Measurements from ENCODE around the gene RUFY2. TPM values are rescaled to one million over a fixed set of nuclear protein-coding genes. Genes with fewer than 3 reads are reported as not detected.
"Not testable (repeated sequence)": the region's sequence is repeated elsewhere in the genome, so short reads cannot be mapped to it uniquely, and the experiment has no call there.

Gene RUFY2, protein sequence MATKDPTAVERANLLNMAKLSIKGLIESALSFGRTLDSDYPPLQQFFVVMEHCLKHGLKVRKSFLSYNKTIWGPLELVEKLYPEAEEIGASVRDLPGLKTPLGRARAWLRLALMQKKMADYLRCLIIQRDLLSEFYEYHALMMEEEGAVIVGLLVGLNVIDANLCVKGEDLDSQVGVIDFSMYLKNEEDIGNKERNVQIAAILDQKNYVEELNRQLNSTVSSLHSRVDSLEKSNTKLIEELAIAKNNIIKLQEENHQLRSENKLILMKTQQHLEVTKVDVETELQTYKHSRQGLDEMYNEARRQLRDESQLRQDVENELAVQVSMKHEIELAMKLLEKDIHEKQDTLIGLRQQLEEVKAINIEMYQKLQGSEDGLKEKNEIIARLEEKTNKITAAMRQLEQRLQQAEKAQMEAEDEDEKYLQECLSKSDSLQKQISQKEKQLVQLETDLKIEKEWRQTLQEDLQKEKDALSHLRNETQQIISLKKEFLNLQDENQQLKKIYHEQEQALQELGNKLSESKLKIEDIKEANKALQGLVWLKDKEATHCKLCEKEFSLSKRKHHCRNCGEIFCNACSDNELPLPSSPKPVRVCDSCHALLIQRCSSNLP
- total RNA-seq = 27.6 and 32.4 TPM in 2 replicates
- long read RNA-seq, transcript RUFY2-213 (18 exons, 3,863 nt) = major isoform, 7 of 44 reads
- long read RNA-seq, partial matches to known transcripts = 23 of 44 reads
- long read RNA-seq, other reads (novel, unspliced or antisense) = 14 of 44 reads

DNA sequence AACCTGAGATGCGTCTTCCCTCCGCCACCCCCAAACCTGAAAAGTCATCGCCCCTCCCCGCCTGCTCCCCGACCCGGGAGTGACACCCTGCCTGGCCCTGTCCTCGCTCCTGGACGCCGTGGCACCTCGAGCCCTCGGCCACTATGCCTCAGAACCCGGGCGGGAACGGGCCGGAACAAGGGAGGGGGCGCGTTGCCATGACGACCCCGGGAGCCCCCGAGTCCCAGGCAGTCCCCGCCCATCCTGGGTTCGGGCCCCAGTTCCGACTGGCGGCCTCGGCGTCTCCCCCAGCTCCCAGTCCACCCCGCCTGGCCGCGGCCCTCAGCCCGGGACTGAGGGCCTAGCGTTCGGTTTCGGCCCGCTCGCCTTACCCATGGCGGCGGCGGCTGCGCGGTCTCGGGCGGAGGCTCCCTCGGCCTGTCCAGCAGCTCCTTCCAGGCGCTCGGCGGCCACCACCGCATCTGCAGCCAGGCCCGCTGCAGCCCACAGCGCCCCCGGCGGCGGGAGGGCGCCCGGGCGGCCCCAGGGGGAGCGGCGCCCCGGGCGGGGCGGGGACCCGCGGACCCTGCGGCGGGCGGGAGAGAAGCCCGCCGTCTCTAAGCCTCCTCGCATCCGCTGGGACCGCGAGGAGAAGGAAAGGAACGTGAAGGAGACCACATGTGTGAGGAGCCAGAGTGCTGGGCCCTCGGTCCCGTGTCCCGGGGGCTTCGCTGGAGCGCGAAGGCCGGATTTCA lies at the start of gene RUFY2:
Gene RUFY2 (minus strand): TSS at position 463 of the 734 bp plus-strand sequence. CDS start 88 bp downstream, at position 375.
- peak; percentile 97 for DNase-seq (ENCODE audit: extremely low spot score, unreplicated experiment)
- Mint-ChIP-seq H3K4me1 (ENCODE audit: unreplicated experiment) (peaks cover 27% of the 10 kb centered on the region), H3K9me3 (ENCODE audit: unreplicated experiment) (no peaks in the 10 kb centered on the region), H3K36me3 (ENCODE audit: unreplicated experiment) (no peaks in the 10 kb centered on the region), H3K27ac (ENCODE audit: unreplicated experiment) (peak within 1 kb of the TSS; percentile 96), H3K4me3 (ENCODE audit: unreplicated experiment) (peak within 1 kb of the TSS; percentile 87), H3K27me3 (ENCODE audit: unreplicated experiment) (no peaks in the 10 kb centered on the region)
- TF ChIP-seq, protein P1, sequence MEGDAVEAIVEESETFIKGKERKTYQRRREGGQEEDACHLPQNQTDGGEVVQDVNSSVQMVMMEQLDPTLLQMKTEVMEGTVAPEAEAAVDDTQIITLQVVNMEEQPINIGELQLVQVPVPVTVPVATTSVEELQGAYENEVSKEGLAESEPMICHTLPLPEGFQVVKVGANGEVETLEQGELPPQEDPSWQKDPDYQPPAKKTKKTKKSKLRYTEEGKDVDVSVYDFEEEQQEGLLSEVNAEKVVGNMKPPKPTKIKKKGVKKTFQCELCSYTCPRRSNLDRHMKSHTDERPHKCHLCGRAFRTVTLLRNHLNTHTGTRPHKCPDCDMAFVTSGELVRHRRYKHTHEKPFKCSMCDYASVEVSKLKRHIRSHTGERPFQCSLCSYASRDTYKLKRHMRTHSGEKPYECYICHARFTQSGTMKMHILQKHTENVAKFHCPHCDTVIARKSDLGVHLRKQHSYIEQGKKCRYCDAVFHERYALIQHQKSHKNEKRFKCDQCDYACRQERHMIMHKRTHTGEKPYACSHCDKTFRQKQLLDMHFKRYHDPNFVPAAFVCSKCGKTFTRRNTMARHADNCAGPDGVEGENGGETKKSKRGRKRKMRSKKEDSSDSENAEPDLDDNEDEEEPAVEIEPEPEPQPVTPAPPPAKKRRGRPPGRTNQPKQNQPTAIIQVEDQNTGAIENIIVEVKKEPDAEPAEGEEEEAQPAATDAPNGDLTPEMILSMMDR (IDR thresholded peaks at IDR 0.05) = peak; percentile 73

DNA sequence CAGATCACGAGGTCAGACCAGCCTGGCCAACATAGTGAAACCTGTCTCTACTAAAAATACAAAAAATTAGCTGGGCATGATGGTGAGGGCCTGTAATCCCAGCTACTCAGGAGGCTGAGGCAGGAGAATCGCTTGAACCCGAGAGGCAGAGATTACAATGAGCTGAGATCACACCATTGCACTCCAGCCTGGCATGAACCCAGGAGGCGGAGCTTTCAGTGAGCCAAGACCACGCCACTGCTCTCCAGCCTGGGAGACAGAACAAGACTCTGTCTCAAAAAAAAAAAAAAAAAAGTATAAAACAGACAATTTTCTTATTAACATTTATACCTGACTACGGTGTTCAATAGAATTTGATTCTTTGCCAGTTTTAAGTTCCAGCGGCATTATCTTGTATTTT lies 42.6 kb upstream of the RUFY2 start:
- H3K4me1 Mint-ChIP-seq (ENCODE audit: unreplicated experiment); H3K9me3 Mint-ChIP-seq (ENCODE audit: unreplicated experiment); H3K4me3 Mint-ChIP-seq (ENCODE audit: unreplicated experiment); H3K27ac Mint-ChIP-seq (ENCODE audit: unreplicated experiment); H3K27me3 Mint-ChIP-seq (ENCODE audit: unreplicated experiment); DNase-seq (ENCODE audit: extremely low spot score, unreplicated experiment); H3K36me3 Mint-ChIP-seq (ENCODE audit: unreplicated experiment): not testable (repeated sequence)

GRCh38 chr10:68446179-68446578 lies 39.1 kb upstream of the RUFY2 start:
- Mint-ChIP-seq H3K4me1 (ENCODE audit: unreplicated experiment) (no peaks in the 10 kb centered on the region), H3K9me3 (ENCODE audit: unreplicated experiment) (no peaks in the 10 kb centered on the region), H3K27me3 (ENCODE audit: unreplicated experiment) (no peaks in the 10 kb centered on the region), H3K27ac (ENCODE audit: unreplicated experiment) (no peak overlapping the region), H3K36me3 (ENCODE audit: unreplicated experiment) (peaks cover 2% of the 10 kb centered on the region), H3K4me3 (ENCODE audit: unreplicated experiment) (no peak overlapping the region)
- no peak for DNase-seq (ENCODE audit: extremely low spot score, unreplicated experiment)
- TF ChIP-seq, protein P1 (IDR thresholded peaks at IDR 0.05) = no peak

GRCh38 chr10:68442971-68443370 lies 35.9 kb upstream of the RUFY2 start:
- no peaks in the 10 kb centered on the region for H3K9me3 Mint-ChIP-seq (ENCODE audit: unreplicated experiment)
- H3K27ac Mint-ChIP-seq (ENCODE audit: unreplicated experiment) = no peak overlapping the region
- H3K36me3 Mint-ChIP-seq (ENCODE audit: unreplicated experiment) = peaks cover 2% of the 10 kb centered on the region
- H3K27me3 Mint-ChIP-seq (ENCODE audit: unreplicated experiment) = no peaks in the 10 kb centered on the region
- TF ChIP-seq, protein P1 (IDR thresholded peaks at IDR 0.05) = no peak
- H3K4me3 Mint-ChIP-seq (ENCODE audit: unreplicated experiment) = no peak overlapping the region
- no peak for DNase-seq (ENCODE audit: extremely low spot score, unreplicated experiment)
- no peaks in the 10 kb centered on the region for H3K4me1 Mint-ChIP-seq (ENCODE audit: unreplicated experiment)

GRCh38 chr10:68440898-68441297 lies 33.8 kb upstream of the RUFY2 start:
- H3K4me3 Mint-ChIP-seq (ENCODE audit: unreplicated experiment) = no peak overlapping the region
- H3K36me3 Mint-ChIP-seq (ENCODE audit: unreplicated experiment) = peaks cover 2% of the 10 kb centered on the region
- no peak for DNase-seq (ENCODE audit: extremely low spot score, unreplicated experiment)

More at GRCh38 chr10:68440898-68441297, 33.8 kb upstream of the RUFY2 start:
- Mint-ChIP-seq H3K27ac (ENCODE audit: unreplicated experiment) (no peak overlapping the region), H3K9me3 (ENCODE audit: unreplicated experiment) (no peaks in the 10 kb centered on the region), H3K4me1 (ENCODE audit: unreplicated experiment) (no peaks in the 10 kb centered on the region), H3K27me3 (ENCODE audit: unreplicated experiment) (no peaks in the 10 kb centered on the region)
- TF ChIP-seq, protein P1 (IDR thresholded peaks at IDR 0.05) = no peak
